Activated CD8-positive, alpha-beta memory T cell treated with anti-CD3 and anti-CD28 coated beads for 4 hours (primary cell): Measurements from ENCODE around the gene C5orf24.
A peak's percentile ranks its signal among the peaks of the same experiment; 100 is the strongest.
"Not testable (repeated sequence)": the region's sequence is repeated elsewhere in the genome, so short reads cannot be mapped to it uniquely, and the experiment has no call there.

ENCODE experiments used
- DNase-seq, 2 donors: peaks; one replicate each; pipeline ENCODE4 v3.0.0-alpha.2; 2020; ENCODE audit warnings: low read depth in 2 of 2

C5orf24 gene

DNA sequence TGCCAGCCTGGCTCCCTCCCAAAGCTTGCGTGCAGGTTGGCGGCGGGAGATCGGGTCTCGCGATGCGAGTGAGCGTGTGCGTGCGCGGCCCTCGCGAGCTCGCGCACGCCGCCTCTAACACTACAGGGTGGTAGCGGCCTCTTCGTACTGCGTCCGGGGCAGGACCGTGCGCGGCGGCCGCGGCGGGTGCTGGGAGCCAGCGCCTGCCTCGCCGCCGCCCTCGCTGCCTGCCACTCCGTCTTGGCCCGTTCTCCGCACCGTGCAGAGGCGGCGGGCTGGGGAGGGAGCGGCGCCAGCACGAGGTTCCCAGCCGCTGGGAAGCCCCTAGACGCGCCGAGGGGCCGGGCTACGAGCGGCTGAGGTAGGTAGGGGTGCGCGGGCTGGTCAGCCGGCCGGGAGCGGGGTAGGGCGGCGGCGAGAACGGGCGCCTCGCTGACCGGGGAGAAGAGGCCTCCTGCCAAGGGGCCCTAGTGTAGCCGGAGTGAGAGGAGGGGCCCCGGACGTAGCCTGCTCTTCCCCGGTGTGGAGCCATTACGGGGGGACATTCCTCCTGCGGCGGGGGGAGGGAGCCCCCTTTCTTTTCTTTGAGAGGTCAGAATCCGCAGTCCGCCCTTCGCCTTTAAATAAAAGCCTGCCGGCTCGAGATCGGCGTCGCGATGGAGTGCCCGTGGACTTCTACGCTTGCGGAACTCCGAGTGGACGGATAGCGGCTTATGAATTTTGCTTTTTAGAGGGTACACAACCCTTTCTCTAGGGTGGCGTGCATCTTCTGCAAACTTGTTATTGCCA lies at the start of gene C5orf24:
Gene C5orf24 (plus strand): TSS at position 117 of the 789 bp plus-strand sequence. CDS start 8,933 bp downstream, outside the sequence.
- peak; percentile 83 to 86 for DNase-seq

DNA sequence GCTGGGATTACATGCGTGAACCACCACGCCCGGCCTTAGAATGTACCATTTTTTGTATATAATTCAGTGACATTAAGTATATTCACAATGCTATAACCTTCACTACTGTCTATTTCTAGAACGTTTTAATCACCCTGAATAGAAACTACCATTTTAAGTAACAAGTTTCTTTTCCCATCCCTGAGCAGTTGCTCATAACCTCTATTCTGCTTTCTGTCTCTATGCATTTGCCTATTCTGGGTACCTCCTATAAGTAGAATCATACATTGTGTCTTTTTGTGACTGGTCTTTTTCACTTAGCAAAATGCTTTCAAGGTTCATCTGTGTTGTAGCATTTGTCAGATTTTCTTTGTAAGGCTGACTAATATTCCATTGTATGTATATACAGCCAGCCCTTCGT lies 47.3 kb upstream of the C5orf24 start:
- DNase-seq = no peak

DNA sequence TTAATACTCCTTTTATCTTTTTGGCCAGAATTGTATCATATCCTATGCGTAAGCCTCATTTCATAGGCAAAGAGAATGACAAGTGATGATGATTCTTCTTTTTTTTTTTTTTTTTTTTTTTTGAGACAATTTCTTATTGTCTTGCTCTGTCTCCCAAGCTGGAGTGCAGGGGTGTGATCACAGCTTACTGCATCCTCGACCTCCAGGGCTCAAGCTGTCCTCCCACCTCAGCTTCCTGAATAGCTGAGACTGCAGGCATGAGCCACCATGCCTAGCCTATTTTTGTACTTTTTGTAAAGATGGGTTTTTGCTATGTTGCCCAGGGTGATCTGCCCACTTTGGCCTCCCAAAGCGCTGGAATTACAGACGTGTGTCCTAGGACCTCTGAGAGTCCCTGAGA lies 41.9 kb upstream of the C5orf24 start:
- DNase-seq = no peak

DNA sequence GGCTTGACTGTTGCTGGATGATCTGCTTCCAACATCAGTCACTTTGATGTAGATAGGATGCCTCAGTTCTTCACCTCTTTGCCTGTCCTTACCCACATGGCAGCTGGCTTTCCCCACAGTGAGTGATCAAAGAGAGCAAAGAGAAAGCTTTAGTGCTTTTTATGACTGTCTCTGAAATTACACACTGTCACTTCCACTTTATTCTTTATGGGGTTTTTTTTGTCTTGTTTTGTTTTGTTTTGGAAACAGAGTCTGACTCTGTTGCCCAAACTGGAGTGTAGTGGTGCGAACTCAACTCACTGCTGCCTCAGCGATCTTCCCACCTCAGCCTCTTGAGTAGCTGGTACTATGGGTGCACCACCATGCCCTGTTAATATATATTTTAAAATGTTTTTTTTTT lies 32.4 kb upstream of the C5orf24 start:
- no peak for DNase-seq

DNA sequence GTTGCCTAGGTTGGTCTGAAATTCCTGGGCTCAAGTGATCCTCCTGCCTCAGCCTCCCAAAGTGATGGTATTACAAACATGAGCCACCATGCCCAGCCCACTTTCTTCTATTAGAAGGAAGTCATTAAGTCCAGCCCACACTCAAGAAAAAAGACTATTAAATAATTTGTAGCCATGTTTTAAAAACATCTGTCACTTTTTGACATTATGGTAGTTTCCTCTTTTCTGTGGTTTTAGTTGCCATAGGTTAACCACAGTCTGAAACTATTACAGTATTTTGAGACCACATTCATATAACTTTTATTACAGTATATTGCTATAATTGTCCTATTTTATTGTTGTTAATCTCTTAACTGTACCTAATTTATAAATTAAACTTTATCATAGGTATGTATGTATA lies 31.9 kb upstream of the C5orf24 start:
- no peak for DNase-seq

DNA sequence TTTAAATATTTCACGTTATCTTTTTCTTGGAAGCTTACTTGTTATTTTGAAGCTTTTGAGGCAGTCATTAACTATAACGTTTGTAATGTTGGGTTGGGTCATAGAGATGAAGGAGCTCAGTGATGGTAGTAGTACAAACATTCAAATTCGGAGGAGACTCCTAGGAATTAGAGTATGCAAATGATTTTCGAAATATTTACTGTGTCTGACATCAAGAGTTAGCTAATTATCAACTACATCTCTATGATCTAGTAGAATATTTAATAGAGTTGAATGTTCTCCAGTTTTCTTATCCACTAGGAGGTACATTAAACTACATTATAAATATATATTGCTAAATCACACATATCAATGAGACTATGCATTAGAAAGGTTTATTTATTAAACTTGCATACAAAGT lies 28.8 kb upstream of the C5orf24 start:
- DNase-seq = no peak

DNA sequence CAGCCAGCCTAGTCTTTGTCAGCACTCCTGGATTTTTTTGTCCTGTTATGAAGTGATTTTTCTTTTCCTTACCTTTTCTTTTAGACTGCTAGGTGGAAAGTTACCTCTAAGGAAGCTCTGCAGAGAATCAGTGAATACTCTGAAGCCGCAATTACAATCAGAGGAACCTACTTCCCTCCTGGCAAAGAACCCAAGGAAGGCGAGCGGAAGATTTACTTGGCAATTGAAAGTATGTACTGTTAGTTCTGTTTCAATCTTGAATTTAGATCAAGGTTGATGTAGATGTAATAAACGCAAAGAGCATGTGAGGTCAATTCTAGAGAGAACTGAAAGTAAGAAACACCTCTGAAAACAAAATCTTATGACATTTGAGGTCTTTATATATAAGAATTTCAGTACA lies 27.0 kb upstream of the C5orf24 start:
- no peak for DNase-seq

DNA sequence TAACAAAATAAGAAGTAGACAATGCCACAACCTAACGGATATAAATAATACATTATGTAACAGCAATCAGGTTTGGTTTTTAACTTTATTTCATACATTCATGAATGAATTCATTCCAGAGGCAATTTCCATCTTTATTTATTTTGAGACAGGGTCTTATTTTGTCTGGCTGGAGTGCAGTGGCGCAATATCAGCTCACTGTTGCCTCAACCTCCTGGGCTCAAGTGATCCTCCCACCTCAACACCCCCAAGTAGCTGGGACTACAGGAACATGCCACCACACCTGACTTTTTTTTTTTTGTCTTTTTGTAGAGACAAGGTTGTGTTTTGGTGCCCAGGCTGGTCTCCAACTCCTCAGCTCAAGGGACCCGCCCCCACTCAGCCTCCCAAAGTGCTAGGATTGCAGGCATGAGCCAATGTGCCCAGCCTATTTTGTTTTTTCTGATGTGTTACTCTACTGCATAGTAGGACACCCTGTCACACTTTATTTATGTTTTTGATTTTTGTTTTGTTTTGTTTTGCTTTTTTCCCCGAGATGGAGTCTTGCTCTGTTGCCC lies 26.3 kb upstream of the C5orf24 start:
- no peak for DNase-seq

DNA sequence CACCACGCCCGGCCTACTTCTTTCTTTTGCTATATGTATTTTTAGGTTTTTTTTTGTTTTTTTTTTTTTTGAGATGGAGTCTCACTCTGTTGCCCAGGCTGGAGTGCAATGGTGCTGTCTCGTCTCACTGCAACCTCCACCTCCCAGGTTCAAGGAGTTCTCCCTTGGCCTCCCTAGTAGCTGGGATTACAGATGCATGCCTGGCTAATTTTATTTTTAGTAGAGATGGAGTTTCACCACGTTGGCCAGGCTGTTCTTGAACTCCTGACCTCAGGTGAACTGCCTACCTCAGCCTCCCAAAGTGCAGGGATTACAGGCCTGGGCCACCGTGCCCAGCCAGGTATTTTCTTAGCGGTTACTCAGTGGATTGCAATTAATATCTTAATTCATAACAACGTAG lies 23.9 kb upstream of the C5orf24 start:
- no peak for DNase-seq

DNA sequence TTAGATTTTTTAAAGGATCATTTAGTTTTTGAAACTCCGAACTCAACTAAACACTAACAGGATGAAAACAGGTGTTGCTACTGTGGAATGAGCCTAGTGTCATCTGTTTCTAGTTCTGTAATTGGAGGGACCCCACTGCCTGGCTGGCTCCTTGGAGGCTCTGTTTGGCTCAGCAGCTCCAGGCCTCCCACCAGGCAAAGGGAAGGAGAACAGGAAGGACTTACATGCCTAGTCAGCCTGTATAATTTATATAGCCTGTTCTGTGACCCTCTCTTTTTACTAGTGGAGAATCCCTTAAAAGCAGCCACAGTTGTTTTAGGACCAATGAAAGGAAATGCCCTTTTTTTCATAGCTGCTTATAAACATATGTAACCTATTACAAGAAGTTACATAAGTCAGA lies 21.1 kb upstream of the C5orf24 start:
- DNase-seq = no peak

DNA sequence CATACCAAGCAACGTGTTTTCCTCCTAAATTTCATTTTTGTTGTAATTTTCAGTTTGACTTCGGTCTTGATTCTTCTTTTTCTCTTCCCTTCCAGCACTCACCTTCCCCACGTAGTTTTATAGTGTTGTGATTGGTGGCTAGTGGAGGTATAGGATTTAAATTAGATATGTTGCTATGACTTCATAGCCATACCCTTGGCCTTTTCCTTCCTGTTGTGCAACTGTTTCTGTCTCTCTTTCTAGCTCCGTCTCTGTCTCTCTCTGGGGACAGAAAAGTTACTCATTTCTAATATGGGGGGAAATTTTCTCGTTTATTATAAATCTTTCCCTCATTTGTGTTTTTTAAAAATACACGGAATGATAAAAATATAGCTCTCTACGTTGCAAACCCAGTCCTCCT lies 20.6 kb upstream of the C5orf24 start:
- DNase-seq = no peak

DNA sequence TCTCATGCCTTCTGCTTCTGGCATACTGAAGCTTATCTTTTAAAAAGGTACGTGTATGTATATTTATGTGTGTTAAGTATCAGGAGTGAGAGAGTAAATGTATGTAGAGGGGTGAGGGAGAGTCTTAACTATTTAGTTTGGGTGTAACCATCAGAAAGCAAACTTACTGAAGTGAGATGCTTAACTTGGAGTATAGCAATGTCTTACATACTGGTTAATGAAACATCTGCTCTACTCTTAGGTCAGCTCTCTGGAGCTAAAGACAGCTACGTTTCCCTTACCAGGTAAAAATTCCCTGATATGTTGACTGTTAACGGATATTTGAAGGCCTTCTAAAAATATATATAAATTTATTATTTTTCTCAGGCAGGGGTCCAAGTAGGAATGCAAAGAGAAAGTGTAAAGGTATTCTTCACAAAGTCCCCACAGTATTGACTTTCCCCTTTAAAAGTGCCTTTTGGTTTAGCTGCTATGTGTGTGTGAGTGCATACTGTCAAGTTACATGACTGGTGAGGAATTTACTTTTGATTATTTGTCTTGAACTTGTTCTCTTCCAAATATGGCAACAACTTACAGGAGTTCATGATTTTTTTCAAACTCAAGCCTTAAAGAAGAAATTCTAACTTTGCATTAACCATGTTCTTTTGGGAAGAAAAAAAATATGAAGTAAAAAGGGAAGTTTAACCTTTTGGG lies 12.3 kb upstream of the C5orf24 start:
- DNase-seq = no peak

DNA sequence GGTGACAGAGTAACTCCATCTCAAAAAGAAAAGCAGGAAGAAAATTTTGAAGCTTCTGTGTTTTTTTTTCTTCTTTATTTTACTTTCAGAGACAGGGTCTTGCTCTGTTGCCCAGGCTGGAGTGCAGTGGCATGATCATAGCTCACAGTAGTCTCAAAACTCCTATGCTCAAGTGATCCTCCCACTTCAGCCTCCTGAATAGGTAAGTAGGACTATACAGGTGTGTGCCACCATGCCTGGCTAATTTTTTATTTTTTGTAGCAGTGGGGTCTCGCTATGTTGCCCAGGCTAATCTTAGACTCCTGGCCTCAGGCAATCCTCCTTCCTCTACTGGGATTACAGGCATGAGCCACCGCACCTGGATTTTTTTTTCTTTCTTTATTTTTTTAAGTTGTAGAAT lies 10.1 kb upstream of the C5orf24 start:
- no peak for DNase-seq

DNA sequence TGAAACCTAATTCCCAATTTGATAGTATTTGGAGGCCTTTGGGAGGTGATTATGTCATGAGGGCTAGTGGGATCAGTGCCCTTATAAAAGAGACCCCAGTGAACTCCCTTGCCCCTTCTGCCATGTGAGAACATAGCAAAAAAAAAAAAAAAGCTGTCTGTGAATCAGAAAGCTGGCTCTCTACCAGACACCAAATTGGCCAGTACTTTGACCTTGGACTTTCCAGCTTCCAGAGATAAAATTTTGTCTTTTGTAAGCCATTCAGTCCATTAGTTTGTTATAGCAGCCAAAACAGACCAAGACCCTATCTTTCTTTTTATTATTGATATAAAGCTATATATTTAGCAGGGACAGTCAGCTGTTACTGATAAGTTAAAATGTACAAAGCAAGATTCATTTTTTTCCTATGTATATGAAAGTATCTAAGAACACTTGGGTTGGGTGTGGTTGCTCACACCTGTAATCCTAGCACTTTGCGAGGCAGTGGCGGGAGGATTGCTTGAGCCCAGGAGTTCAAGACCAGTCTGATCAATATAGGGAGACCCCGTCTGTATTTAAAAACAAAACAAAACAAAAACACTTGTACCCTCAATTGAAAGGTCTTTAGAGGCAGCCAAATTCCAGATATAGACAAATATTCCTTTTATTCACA lies 8.1 kb upstream of the C5orf24 start:
- no peak for DNase-seq

DNA sequence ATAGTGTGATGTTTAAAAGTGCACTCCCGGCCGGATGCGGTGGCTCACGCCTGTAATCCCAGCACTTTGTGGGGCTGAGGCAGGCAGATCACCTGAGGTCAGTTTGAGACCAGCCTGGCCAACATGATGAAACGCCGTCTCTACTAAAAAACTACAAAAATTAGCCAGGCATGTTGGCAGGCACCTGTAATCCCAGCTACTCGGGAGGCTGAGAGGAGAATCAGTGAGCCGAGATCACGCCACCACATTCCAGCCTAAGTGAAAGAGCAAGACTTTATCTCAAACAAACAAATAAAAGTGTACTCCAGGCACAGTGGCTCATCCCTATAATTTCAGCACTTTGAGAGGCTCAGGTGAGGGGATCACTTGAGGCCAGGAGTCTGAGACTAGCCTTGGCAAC lies 7.4 kb upstream of the C5orf24 start:
- not testable (repeated sequence) for DNase-seq

DNA sequence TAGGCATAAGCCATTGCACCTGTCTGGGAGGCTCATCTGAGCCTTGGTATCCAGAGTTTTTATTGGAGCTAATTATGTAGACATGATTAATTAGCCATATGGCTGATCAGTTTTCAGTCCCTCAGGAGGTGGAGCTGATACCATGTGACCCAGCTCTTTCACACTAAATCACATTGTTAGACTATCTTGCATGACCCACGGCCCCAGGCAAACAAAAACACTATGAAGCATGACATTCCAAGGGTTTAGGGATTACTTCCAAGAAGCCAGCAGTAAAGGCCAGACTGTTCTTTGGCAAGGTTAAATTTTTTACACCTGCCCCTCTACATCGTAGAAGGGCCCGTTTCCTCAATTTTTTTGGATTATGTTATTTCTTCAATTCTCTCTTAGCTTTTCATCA lies 5.0 kb upstream of the C5orf24 start:
- no peak for DNase-seq

DNA sequence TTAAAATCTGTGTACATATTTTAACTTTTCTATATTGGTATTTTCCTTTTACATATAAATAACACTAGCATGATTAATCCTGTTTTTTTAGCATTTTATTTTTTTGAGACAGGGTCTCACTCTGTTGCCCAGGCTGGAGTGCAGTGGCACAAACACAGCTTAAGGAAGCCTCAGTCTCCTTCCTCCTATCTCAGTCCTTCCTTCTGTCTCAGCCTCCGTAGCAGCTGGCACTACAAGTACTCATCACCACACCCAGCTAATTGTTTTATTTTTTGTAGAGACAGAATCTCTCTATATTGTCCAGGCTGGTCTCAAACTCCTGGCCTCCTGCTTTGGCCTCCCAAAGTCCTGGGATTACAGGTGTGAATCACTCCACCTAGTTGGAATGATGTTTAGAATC lies 1.5 kb upstream of the C5orf24 start:
- DNase-seq = no peak

DNA sequence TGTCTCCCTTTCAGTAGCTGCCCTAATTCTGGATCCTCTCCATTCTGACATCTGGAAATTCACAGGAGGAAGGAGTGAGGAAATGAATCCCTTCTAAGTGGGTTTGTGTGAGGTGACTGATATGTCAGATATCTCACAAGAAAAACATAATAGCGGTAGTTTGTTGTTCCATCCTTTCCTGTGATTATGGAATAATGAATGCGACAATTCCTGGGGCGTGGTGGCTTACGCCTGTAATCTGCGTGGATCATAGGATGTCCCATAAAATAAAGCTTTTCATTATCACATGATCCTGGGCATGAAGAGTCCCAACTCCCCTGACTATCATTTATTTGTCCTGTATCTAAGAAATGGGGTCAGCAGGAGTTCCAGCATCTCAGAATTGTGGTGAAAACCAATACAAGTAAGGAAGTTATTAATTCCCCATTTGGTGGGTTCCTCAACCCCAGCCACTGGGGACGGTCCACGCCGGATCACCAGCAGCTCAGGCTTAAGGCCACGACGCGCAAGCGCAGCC lies 375 bp upstream of the C5orf24 start:
- DNase-seq = no peak

DNA sequence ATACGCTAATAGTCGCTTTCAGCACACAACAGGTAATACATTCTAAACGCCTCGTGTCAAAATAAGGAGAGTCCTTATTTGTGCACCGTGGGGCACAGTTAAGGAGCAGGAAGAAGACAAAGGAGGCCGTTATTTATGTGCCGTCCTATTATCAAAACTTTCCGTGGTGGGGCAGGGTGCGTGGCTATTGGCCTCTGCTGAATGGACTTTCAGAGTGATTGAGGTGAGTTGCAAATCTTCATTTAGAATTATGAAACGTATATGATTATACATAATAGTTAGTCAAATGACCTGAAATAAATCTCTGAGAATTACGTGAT lies 833 bp downstream of the C5orf24 start:
- DNase-seq = no peak

DNA sequence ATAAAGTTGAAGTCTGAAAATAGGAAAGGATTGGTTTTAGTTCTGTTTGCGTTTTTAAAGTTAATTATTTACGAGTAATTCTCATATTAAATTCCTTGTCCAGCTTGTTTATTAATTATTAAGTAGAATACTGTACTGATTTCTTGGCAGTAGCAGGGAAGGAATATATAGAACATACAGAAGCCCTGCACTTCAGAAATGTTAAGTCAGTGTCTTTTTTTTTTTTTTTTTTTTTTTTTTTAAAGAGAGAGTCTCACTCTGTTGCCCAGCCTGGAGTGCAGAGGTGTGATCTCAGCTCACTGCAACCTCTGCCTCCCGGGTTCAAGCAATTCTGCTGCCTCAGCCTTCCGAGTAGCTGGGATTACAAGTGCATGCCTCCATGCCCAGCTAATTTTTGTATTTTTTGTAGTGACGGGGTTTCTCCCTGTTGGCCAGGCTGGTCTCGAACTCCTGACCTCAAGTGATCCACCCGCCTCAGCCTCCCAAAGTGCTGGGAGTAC lies 3.7 kb downstream of the C5orf24 start:
- DNase-seq = not testable (repeated sequence)

DNA sequence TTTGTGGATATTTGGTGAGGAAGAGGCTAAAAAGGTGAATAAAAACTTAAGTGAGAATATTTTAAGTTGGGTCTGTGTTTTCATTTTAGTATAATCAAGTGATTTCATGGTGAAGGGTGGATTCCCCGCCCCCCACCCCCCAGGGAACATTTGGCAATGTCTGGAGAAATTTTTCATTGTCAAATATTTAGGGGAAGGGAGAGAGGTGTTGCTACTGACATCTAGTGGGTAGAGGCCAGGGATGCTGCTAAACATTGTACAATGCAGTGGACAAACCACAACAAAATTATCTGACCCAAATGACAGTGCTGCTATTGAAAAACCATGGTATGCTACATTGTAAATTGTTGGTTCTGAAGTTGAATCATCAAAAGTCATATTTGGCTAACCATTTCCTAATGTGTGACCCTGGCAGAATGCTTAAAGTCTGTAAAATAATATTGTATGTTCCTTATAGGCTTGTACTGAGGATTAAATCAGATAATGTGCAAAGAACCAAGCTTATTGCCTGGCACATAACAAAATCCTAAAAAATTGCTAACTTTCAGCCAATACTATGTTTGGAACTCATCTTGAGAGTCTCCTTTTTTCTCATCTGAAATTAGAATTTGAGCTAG lies 5.6 kb downstream of the C5orf24 start:
- no peak for DNase-seq

DNA sequence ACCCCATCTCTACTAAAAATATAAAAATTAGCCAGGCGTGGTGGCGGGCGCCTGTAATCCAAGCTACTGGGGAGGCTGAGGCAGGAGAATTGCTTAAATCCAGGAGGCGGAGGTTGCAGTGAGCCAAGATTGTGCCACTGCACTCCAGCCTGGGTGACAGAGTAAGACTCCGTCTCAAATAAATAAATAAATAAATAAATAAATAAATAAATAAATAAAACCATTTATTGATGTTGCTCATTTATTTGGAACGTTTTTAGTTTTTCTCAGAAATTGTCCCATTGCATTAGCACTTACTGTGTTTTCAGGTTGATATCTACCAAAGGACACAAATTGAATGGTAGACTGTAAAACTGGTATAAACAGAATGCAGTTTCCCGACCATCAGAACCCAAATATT lies 10.7 kb downstream of the C5orf24 start:
- DNase-seq = not testable (repeated sequence)
